ENCODE results near the gene IFNL4.

- TF ChIP-seq EZH2 (IDR thresholded peaks at IDR 0.05) (no peak), CTCF (IDR thresholded peaks at IDR 0.05) (no peak), EZH2phosphoT487 (IDR thresholded peaks at IDR 0.05) (no peak)
Observed at GRCh38 chr19:39230096-39230764, 18.4 kb downstream of the IFNL4 start.

All from neural progenitor cell (in vitro differentiated cells).